ENCODE results near the gene CAMTA2. TPM values are rescaled to one million over a fixed set of nuclear protein-coding genes. Genes with fewer than 3 reads are reported as not detected.

Gene CAMTA2
- total and polyA plus RNA-seq, 7 donors = 30.3 to 60.8 (median 48.4) TPM

DNA sequence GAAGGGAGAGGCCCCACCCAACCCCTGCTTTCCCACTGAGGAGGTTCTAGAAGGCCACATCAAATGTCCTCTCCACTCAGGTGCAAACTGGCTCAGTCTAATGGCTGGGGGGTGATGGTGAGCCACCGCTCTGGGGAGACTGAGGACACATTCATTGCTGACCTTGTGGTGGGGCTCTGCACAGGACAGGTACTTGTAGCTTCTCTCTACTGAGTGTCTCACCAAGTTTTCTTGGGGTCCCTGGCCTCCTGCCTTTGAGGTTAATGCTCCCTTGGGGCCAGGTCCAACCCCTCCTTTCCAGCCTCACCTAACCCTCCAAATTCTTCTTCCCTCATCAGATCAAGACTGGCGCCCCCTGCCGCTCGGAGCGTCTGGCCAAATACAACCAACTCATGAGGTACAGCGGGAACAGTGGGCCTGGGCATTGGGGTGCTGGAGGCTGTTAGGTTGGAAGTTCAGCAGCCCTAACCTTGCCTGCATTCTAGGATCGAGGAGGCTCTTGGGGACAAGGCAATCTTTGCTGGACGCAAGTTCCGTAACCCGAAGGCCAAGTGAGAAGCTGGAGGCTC lies 30.9 kb downstream of the CAMTA2 start:
- Histone ChIP-seq H3K36me3 (ENCODE audit: insufficient read depth in 1 of 2, low read depth in 1 of 2) (peaks cover 6 to 52% of the 10 kb centered on the region in 2 donors), H3K27ac (peak overlapping the region; percentile 54), H3K4me3 (no peak overlapping the region), H3K9me3 (no peaks in the 10 kb centered on the region), H3K4me1 (peaks cover 36% of the 10 kb centered on the region), H3K27me3 (ENCODE audit: insufficient read depth in 3 of 3, low read length in 2 of 3) (no peaks in the 10 kb centered on the region)
- WGBS, 3 donors = 56 to 78% (median 66%) methylated on average over 10 of the region's 10 CpGs
- intact Hi-C loops (cut with DNase I) = no loop called here
- TF ChIP-seq, protein P1, sequence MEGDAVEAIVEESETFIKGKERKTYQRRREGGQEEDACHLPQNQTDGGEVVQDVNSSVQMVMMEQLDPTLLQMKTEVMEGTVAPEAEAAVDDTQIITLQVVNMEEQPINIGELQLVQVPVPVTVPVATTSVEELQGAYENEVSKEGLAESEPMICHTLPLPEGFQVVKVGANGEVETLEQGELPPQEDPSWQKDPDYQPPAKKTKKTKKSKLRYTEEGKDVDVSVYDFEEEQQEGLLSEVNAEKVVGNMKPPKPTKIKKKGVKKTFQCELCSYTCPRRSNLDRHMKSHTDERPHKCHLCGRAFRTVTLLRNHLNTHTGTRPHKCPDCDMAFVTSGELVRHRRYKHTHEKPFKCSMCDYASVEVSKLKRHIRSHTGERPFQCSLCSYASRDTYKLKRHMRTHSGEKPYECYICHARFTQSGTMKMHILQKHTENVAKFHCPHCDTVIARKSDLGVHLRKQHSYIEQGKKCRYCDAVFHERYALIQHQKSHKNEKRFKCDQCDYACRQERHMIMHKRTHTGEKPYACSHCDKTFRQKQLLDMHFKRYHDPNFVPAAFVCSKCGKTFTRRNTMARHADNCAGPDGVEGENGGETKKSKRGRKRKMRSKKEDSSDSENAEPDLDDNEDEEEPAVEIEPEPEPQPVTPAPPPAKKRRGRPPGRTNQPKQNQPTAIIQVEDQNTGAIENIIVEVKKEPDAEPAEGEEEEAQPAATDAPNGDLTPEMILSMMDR (IDR thresholded peaks at IDR 0.05) = peak; percentile 18
- DNase-seq (peak; percentile 52 to 79), ATAC-seq (peak in 1 of 4 donors; percentile 31)

DNA sequence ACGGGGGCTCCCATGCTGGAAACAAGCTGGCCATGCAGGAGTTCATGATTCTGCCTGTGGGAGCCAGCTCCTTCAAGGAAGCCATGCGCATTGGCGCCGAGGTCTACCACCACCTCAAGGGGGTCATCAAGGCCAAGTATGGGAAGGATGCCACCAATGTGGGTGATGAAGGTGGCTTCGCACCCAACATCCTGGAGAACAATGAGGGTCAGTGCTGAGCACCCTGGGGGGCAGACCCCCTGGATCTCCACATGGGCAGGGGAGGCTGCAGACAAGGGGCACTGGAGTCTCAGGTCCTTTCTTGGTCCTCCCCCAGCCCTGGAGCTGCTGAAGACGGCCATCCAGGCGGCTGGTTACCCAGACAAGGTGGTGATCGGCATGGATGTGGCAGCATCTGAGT lies 32.4 kb downstream of the CAMTA2 start:
- no peaks in the 10 kb centered on the region for H3K9me3 ChIP-seq
- intact Hi-C loops (cut with DNase I) = no loop called here
- H3K36me3 ChIP-seq (ENCODE audit: insufficient read depth in 1 of 2, low read depth in 1 of 2) = peaks cover 5 to 42% of the 10 kb centered on the region in 2 donors
- H3K27me3 ChIP-seq (ENCODE audit: insufficient read depth in 3 of 3, low read length in 2 of 3) = no peaks in the 10 kb centered on the region
- ATAC-seq (no peak), DNase-seq (peak in 1 of 2 donors; percentile 49)
- WGBS, 3 donors = 59 to 83% (median 72%) methylated on average over 8 of the region's 8 CpGs
- H3K27ac ChIP-seq = peak overlapping the region; percentile 96
- TF ChIP-seq, protein P1 (IDR thresholded peaks at IDR 0.05) = no peak
- H3K4me3 ChIP-seq = peak overlapping the region; percentile 18
- peaks cover 43% of the 10 kb centered on the region for H3K4me1 ChIP-seq

DNA sequence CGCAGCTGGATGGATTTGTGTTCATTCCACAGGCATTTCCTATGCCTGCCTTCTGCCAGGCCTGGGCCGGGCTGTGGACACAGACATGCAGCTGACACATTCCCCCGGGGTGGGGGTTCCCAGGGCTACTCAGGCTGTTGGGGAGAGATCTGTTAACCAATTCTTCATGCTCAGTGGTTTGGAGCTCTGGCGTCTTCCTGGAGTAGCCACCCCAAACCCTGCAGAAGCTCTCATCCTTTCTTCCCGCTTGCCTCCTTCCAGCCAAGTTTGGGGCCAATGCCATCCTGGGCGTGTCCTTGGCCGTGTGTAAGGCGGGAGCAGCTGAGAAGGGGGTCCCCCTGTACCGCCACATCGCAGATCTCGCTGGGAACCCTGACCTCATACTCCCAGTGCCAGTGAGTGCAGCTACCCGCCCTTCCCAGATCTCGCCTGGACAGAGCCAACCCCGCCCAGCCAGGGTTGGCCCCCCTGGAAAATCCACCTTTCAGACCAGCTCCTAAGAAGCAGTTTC lies 34.0 kb downstream of the CAMTA2 start:
- H3K27ac ChIP-seq = peak overlapping the region; percentile 96
- H3K9me3 ChIP-seq = no peaks in the 10 kb centered on the region
- peaks cover 32% of the 10 kb centered on the region for H3K4me1 ChIP-seq
- 28 to 36% (median 33%) methylated on average over 14 of the region's 14 CpGs for WGBS, 3 donors
- DNase-seq = peak in 1 of 2 donors; percentile 66
- peak overlapping the region; percentile 97 for H3K4me3 ChIP-seq
- intact Hi-C loops (cut with DNase I) = loop anchor here in 1 of 2 donors (2.0 kb wide), 1 partner anchor 13 kb away; the partner anchor contains the start of gene SPAG7
- TF ChIP-seq, protein P1 (IDR thresholded peaks at IDR 0.05) = no peak
- ATAC-seq = no peak
- peaks cover 0 to 33% of the 10 kb centered on the region in 2 donors for H3K36me3 ChIP-seq (ENCODE audit: insufficient read depth in 1 of 2, low read depth in 1 of 2)
- no peaks in the 10 kb centered on the region for H3K27me3 ChIP-seq (ENCODE audit: insufficient read depth in 3 of 3, low read length in 2 of 3)

DNA sequence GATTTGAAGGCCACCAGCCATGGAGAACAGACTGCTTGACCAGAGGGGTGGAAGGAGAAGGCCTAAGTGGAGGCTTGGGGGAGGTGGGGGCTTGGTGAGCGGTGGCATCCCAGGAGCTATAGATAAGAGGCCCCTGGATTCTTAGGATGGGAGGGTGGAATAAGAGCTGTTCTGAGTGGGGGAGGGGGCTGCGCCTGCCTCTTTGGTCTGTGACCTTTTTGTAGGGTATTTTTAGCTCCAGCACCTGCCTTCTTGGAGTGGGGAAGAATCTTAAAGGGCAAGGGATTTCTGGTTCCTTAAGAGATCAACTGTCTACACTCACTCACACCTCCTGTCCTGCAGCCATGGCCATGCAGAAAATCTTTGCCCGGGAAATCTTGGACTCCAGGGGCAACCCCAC lies 36.0 kb downstream of the CAMTA2 start:
- DNase-seq (peak in 1 of 2 donors; percentile 78), ATAC-seq (peak; percentile 11 to 50 (median 33))
- 35 to 41% (median 37%) methylated on average over 3 of the region's 3 CpGs for WGBS, 3 donors
- Histone ChIP-seq H3K9me3 (no peaks in the 10 kb centered on the region), H3K27me3 (ENCODE audit: insufficient read depth in 3 of 3, low read length in 2 of 3) (no peaks in the 10 kb centered on the region), H3K4me3 (peak overlapping the region; percentile 97), H3K4me1 (peaks cover 34% of the 10 kb centered on the region), H3K36me3 (ENCODE audit: insufficient read depth in 1 of 2, low read depth in 1 of 2) (peaks cover 0 to 26% of the 10 kb centered on the region in 2 donors), H3K27ac (peak overlapping the region; percentile 96)
- intact Hi-C loops (cut with DNase I) = loop anchor here in 1 of 2 donors (2.0 kb wide), 1 partner anchor 15 kb away; the partner anchor contains the start of gene SPAG7
- TF ChIP-seq, protein P1 (IDR thresholded peaks at IDR 0.05) = no peak
